Cortex of kidney (tissue), 1 donor: ENCODE measurements around the gene TMEM9.
"Not testable (repeated sequence)": the region's sequence is repeated elsewhere in the genome, so short reads cannot be mapped to it uniquely, and the experiment has no call there.

ENCODE experiments used
- DNase-seq: peaks from one replicate; lab custom pipeline; 2025; lab: John Stamatoyannopoulos, UW

Gene TMEM9

GRCh38 chr1:201172999-201173610, 18.8 kb upstream of the TMEM9 start:
- no peak for DNase-seq

- DNase-seq: no peak
These were observed 18.1 kb upstream of the TMEM9 start for GRCh38 chr1:201172326-201172725.

GRCh38 chr1:201171063-201172036, 17.1 kb upstream of the TMEM9 start:
- DNase-seq: no peak

GRCh38 chr1:201170533-201171062, 16.3 kb upstream of the TMEM9 start:
- peak; percentile 65 for DNase-seq

- no peak for DNase-seq
These were observed 15.8 kb upstream of the TMEM9 start for GRCh38 chr1:201169971-201170532.

- no peak for DNase-seq
These were observed 14.9 kb upstream of the TMEM9 start for GRCh38 chr1:201169203-201169602.

GRCh38 chr1:201167041-201167991, 13.0 kb upstream of the TMEM9 start:
- no peak for DNase-seq

GRCh38 chr1:201164645-201165044, 10.4 kb upstream of the TMEM9 start:
- DNase-seq: no peak

GRCh38 chr1:201163707-201164106, 9.4 kb upstream of the TMEM9 start:
- no peak for DNase-seq

GRCh38 chr1:201163036-201163435, 8.8 kb upstream of the TMEM9 start:
- DNase-seq: not testable (repeated sequence)

- no peak for DNase-seq
These were observed 3.7 kb upstream of the TMEM9 start for GRCh38 chr1:201157949-201158348.

- no peak for DNase-seq
These were observed 2.5 kb upstream of the TMEM9 start for GRCh38 chr1:201156819-201157218.

- DNase-seq: no peak
These were observed 2.1 kb upstream of the TMEM9 start for GRCh38 chr1:201156346-201156745.

GRCh38 chr1:201155354-201155753, 1.1 kb upstream of the TMEM9 start:
- no peak for DNase-seq

- DNase-seq: no peak
These were observed 543 bp downstream of the TMEM9 start for GRCh38 chr1:201153474-201154388.

- DNase-seq: no peak
These were observed 4.9 kb downstream of the TMEM9 start for GRCh38 chr1:201149400-201149799.

GRCh38 chr1:201147396-201148015, 6.8 kb downstream of the TMEM9 start:
- no peak for DNase-seq

GRCh38 chr1:201146626-201147390, 7.5 kb downstream of the TMEM9 start:
- DNase-seq: no peak

GRCh38 chr1:201145816-201146215, 8.5 kb downstream of the TMEM9 start:
- DNase-seq: no peak
